Psoas muscle (tissue), 8 donors: ENCODE data around the gene EFCAB7. TPM values are rescaled to one million over a fixed set of nuclear protein-coding genes. Genes with fewer than 3 reads are reported as not detected.

Source experiments
- ATAC-seq, 4 donors: fragments of 200-7000 bp; cut with Tn5 transposase; one replicate each; pipeline ENCODE4 v1.9.1; 2020; ENCODE audit warnings: moderate library complexity in 3 of 4, mild to moderate bottlenecking in 2 of 4
- DNase-seq, 2 donors: peaks; one replicate each; pipeline ENCODE4 v3.0.0-alpha.2; 2020
- H3K27ac ChIP-seq: fragments of 200-600 bp; one replicate; pipeline ENCODE4 v1.8.0; 2022
- H3K27me3 ChIP-seq, 3 donors: fragments of 200-600 bp in 1 of 3; one replicate each; pipeline versions ENCODE4 v1.6.1 to v1.8.0; 2013 to 2022; ENCODE audit warnings: low read length in 2 of 3, mild to moderate bottlenecking in 2 of 3, moderate library complexity in 1 of 3; ENCODE audit not compliant: insufficient read depth in 3 of 3
- H3K36me3 ChIP-seq, 2 donors: fragments of 200-600 bp in 1 of 2; one replicate each; pipeline versions ENCODE4 v1.6.1 to v1.8.0; 2013 to 2022; ENCODE audit warnings: low read depth in 1 of 2, mild to moderate bottlenecking in 1 of 2, moderate library complexity in 1 of 2; ENCODE audit not compliant: insufficient read depth in 1 of 2
- H3K4me1 ChIP-seq: fragments of 200-600 bp; one replicate; pipeline ENCODE4 v1.8.0; 2022
- H3K4me3 ChIP-seq: fragments of 200-600 bp; one replicate; pipeline ENCODE4 v1.8.0; 2022; ENCODE audit warnings: mild to moderate bottlenecking
- H3K9me3 ChIP-seq: fragments of 200-600 bp; one replicate; pipeline ENCODE4 v1.8.0; 2022
- WGBS, 3 donors: extraction: QIAGEN DNeasy Blood & Tissue Kit; methylation state at CpG; one replicate each; pipeline versions ENCODE4 v1.1.6 to v1.1.7; 2013; 5-methylcytosine and 5-hydroxymethylcytosine counted together
- intact Hi-C, 2 donors: fragments of 100-400 bp; cut with DNase I; formaldehyde crosslinking; loops; one replicate each; pipeline versions ENCODE4 v1.11.0 to v1.14.2; 2022
- polyA plus RNA-seq, 3 donors: library from polyadenylated mRNA; stranded (reverse); fragments of 200-250 nt; gene quantifications; one replicate each; pipeline ENCODE4 v1.2.3, GENCODE V29; 2013
- total RNA-seq, 4 donors: library from RNA; stranded (reverse); fragmentation: NEBNext Ultra II Directional in 2 of 4; extraction: Animal tissue kit (Norgen Biotek cat#: 25700) in 2 of 4; gene quantifications; one replicate each; pipeline versions ENCODE4 v1.2.1 to v1.2.4, GENCODE V29; 2021 to 2023
- TF ChIP-seq, protein P1 (sequence below): fragments of 200-600 bp; IDR thresholded peaks from one replicate; pipeline ENCODE4 v1.8.0; 2022; ENCODE audit warnings: antibody characterized with exemption
- donor health status: healthy with polysubstance abuse.
- donor health status: DM: no; HTN: no; CAD: no; lungs with moderate emphysema.
- donor health status: Bipolar disorder and iron deficiency.
- donor health status: healthy.
- donor health status: DM: yes; HTN: yes; CAD: no.
- donor health status: DM: no; HTN: no; CAD: no.
- donor health status: DM: no; HTN: no; CAD: no.
- donor health status: DM: yes; HTN: yes; CAD: no.

EFCAB7 gene
- total and polyA plus RNA-seq, 7 donors: 2.0 to 16.4 (median 4.9) TPM

- H3K27me3 ChIP-seq: no peaks in the 10 kb centered on the region
- WGBS, 3 donors: 74 to 93% (median 79%) methylated on average over 4 of the region's 4 CpGs
- no peaks in the 10 kb centered on the region for H3K9me3 ChIP-seq
- H3K4me3 ChIP-seq: no peak overlapping the region
- DNase-seq: no peak
- TF ChIP-seq, protein P1, sequence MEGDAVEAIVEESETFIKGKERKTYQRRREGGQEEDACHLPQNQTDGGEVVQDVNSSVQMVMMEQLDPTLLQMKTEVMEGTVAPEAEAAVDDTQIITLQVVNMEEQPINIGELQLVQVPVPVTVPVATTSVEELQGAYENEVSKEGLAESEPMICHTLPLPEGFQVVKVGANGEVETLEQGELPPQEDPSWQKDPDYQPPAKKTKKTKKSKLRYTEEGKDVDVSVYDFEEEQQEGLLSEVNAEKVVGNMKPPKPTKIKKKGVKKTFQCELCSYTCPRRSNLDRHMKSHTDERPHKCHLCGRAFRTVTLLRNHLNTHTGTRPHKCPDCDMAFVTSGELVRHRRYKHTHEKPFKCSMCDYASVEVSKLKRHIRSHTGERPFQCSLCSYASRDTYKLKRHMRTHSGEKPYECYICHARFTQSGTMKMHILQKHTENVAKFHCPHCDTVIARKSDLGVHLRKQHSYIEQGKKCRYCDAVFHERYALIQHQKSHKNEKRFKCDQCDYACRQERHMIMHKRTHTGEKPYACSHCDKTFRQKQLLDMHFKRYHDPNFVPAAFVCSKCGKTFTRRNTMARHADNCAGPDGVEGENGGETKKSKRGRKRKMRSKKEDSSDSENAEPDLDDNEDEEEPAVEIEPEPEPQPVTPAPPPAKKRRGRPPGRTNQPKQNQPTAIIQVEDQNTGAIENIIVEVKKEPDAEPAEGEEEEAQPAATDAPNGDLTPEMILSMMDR: no peak
- H3K27ac ChIP-seq: peak overlapping the region; percentile 81
- peaks cover 70% of the 10 kb centered on the region for H3K4me1 ChIP-seq
- H3K36me3 ChIP-seq: no peaks in the 10 kb centered on the region
- intact Hi-C loops: loop anchor here (5.0 kb wide), 3 partner anchors 63 to 623 kb away; no protein-coding TSS in a partner anchor
- ATAC-seq: no peak
Measured at GRCh38 chr1:63619558-63619957, 96.2 kb downstream of the EFCAB7 start.

- Histone ChIP-seq H3K9me3 (no peaks in the 10 kb centered on the region), H3K4me3 (no peak overlapping the region), H3K27me3 (no peaks in the 10 kb centered on the region), H3K4me1 (peaks cover 74% of the 10 kb centered on the region), H3K27ac (peak overlapping the region; percentile 81), H3K36me3 (no peaks in the 10 kb centered on the region)
- 66 to 89% (median 70%) methylated on average over 5 of the region's 5 CpGs for WGBS, 3 donors
- ATAC-seq (no peak), DNase-seq (no peak)
- intact Hi-C loops: loop anchor here (5.0 to 10.0 kb wide), 2 partner anchors 512 to 616 kb away; no protein-coding TSS in a partner anchor
- TF ChIP-seq, protein P1: no peak
Measured at GRCh38 chr1:63620671-63621070, 97.3 kb downstream of the EFCAB7 start.

GRCh38 chr1:63621075-63621474 is 97.8 kb downstream of the EFCAB7 start:
- Histone ChIP-seq H3K4me3 (peak overlapping the region; percentile 10), H3K36me3 (no peaks in the 10 kb centered on the region), H3K9me3 (no peaks in the 10 kb centered on the region), H3K4me1 (peaks cover 74% of the 10 kb centered on the region), H3K27ac (peak overlapping the region; percentile 81), H3K27me3 (no peaks in the 10 kb centered on the region)
- ATAC-seq (peak; percentile 50 to 68 (median 58)), DNase-seq (peak in 1 of 2 donors; percentile 57)
- 23 to 34% (median 28%) methylated on average over 3 of the region's 3 CpGs for WGBS, 3 donors
- intact Hi-C loops: loop anchor here (5.0 to 10.0 kb wide), 2 partner anchors 511 to 616 kb away; no protein-coding TSS in a partner anchor
- TF ChIP-seq, protein P1: no peak

DNA sequence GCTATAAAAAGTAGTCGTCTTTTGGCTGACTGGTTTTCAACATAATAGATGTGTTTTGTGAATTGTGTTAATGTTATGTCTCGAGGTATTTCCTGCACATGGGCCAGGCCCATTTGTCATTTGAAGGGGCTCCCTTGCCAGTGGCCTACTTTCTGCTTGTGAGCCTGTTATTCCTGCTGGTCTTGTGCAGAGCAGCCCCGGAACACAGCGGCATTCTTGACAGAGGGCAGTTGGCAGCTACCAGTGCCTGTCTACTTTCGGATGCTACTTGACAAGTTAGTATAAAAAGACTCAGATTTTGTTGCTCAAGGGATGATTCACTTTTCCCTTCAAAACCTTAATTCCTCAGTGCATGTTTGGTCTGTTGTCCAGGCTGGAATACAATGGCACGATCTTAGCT is 98.4 kb downstream of the EFCAB7 start:
- WGBS, 3 donors: 25 to 48% (median 35%) methylated on average over 6 of the region's 6 CpGs
- DNase-seq: peak in 1 of 2 donors; percentile 25
- H3K36me3 ChIP-seq: no peaks in the 10 kb centered on the region
- ATAC-seq: peak in 3 of 4 donors; percentile 33 to 51 (median 47)
- no peaks in the 10 kb centered on the region for H3K27me3 ChIP-seq
- H3K9me3 ChIP-seq: no peaks in the 10 kb centered on the region
- H3K27ac ChIP-seq: peak overlapping the region; percentile 81
- intact Hi-C loops: loop anchor here (5.0 to 10.0 kb wide), 2 partner anchors 511 to 617 kb away; no protein-coding TSS in a partner anchor
- peaks cover 74% of the 10 kb centered on the region for H3K4me1 ChIP-seq
- TF ChIP-seq, protein P1: no peak
- peak overlapping the region; percentile 10 for H3K4me3 ChIP-seq

Other genes with a start within 250 kb of the EFCAB7 start
- 1 to 10 TPM in 1 of 4 donors, under 1 TPM in 3; 0.56 to 1.2 (median 0.77) TPM for gene FOXD3, start 201.0 kb upstream of the EFCAB7 start, total RNA-seq
- under 1 TPM; 0.13 to 0.48 (median 0.24) TPM for gene FOXD3, start 201.0 kb upstream of the EFCAB7 start, polyA plus RNA-seq
- 1 to 10 TPM; 3.3 to 4.9 (median 4.2) TPM for gene ALG6, start 155.9 kb upstream of the EFCAB7 start, total RNA-seq
- gene ALG6, start 155.9 kb upstream of the EFCAB7 start, polyA plus RNA-seq: 1 to 10 TPM; 3.5 to 6.9 (median 6.9) TPM
- gene ITGB3BP, start 300 bp upstream of the EFCAB7 start, total RNA-seq: 10 to 100 TPM in 1 of 4 donors, 1 to 10 TPM in 3; 3.3 to 12.9 (median 5.4) TPM
- gene ITGB3BP, start 300 bp upstream of the EFCAB7 start, polyA plus RNA-seq: 1 to 10 TPM; 2.0 to 5.9 (median 4.1) TPM
- gene PGM1, start 69.9 kb downstream of the EFCAB7 start, total RNA-seq: 100 to 1,000 TPM; 327 to 543 (median 456) TPM
- gene PGM1, start 69.9 kb downstream of the EFCAB7 start, polyA plus RNA-seq: 100 to 1,000 TPM in 2 of 3 donors, 10 to 100 TPM in 1; 59.6 to 364 (median 305) TPM